Thymus (tissue), 11 donors: ENCODE measurements around the gene MAN1B1. TPM values are rescaled to one million over a fixed set of nuclear protein-coding genes. Genes with fewer than 3 reads are reported as not detected.

Experiments used
- DNase-seq, 9 donors: peaks; one replicate each; pipeline ENCODE4 v3.0.0-alpha.2; 2013; ENCODE audit warnings: low spot score in 9 of 9, low read depth in 6 of 9, missing footprints in 1 of 9
- H3K27ac ChIP-seq, 2 donors: one replicate each; pipeline ENCODE4 v1.5.1; 2013; ENCODE audit warnings: control low read depth in 1 of 2, low read depth in 1 of 2, low read length in 1 of 2, mild to moderate bottlenecking in 1 of 2, moderate library complexity in 1 of 2
- H3K27me3 ChIP-seq, 2 donors: one replicate each; pipeline ENCODE4 v1.5.1; 2013; ENCODE audit warnings: low read length in 1 of 2; ENCODE audit not compliant: control insufficient read depth in 2 of 2, insufficient read depth in 1 of 2
- H3K36me3 ChIP-seq, 2 donors: one replicate each; pipeline ENCODE4 v1.5.1; 2013; ENCODE audit warnings: low read length in 1 of 2, mild to moderate bottlenecking in 1 of 2, moderate library complexity in 1 of 2; ENCODE audit not compliant: control insufficient read depth in 2 of 2, insufficient read depth in 2 of 2
- H3K4me1 ChIP-seq, 2 donors: one replicate each; pipeline ENCODE4 v1.5.1; 2013; ENCODE audit warnings: low read length in 2 of 2; ENCODE audit not compliant: control insufficient read depth in 2 of 2, insufficient read depth in 2 of 2
- H3K4me3 ChIP-seq, 2 donors: one replicate each; pipeline ENCODE4 v1.5.1; 2013; ENCODE audit warnings: low read length in 2 of 2, control low read depth in 1 of 2, mild to moderate bottlenecking in 1 of 2
- H3K9me3 ChIP-seq, 2 donors: one replicate each; pipeline ENCODE4 v1.5.1; 2013; ENCODE audit warnings: low read length in 1 of 2, mild to moderate bottlenecking in 1 of 2; ENCODE audit not compliant: control insufficient read depth in 2 of 2, insufficient read depth in 1 of 2
- WGBS: extraction: QIAGEN DNeasy Blood & Tissue Kit; methylation state at CpG from one replicate; pipeline ENCODE4 v1.1.7; 2013; 5-methylcytosine and 5-hydroxymethylcytosine counted together
- polyA plus RNA-seq: library from polyadenylated mRNA; stranded (reverse); fragments of 200-250 nt; gene quantifications from one replicate; pipeline ENCODE4 v1.2.3, GENCODE V29; 2013
- total RNA-seq: library from RNA; stranded (reverse); fragments of 120-200 nt; gene quantifications from one replicate; pipeline ENCODE4 v1.2.4, GENCODE V29; 2013
- donor health status: healthy.

The MAN1B1 gene
- total and polyA plus RNA-seq, 2 donors = 26.8 to 107 TPM

DNA sequence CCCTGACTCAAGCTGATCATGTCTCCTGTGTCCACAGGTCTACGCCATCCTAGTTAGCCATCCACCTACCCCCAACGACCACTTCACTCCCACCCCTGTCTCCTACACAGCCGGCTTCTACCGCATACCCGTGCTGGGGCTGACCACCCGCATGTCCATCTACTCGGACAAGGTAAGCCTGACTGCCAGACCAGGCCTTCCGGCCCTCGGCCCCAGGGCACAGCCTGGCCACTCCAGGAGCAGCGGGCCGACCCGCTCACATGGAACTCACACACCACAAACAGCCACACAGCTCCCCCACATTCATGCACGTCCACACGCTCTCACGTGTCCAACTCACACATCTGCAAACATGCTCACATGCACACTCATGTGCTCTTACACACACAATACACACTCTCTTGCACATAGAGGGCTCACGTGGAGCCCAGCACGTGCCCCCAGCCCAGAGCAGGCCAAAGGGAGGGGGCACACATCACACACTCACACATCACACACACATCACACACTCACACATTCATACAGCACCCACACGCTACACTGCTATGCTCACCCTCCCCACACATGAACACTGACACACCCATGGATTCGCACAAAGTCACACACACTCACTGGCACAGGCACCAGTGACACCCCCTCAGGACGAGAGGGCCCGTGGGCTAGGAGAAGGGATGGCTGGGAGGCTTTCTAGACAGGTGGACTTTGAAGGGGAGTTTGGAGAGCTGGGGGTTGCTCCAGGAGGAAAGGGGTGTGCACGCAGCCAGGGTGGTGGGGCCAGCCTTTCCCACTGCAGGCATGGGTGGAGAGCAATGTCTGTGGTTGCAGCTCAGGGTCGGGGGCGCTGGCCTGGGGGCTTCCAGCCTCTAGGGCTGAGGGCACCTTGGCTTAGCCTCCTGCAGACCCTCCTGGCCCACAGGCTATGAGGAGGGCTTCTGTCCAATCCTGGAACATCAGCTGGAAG is 55.5 kb downstream of the MAN1B1 start:
- Histone ChIP-seq H3K9me3 (peaks cover 1 to 12% of the 10 kb centered on the region in 2 donors), H3K27ac (no peak overlapping the region), H3K27me3 (peaks cover 39 to 82% of the 10 kb centered on the region in 2 donors), H3K4me1 (peaks cover 30 to 31% of the 10 kb centered on the region in 2 donors), H3K4me3 (no peak overlapping the region), H3K36me3 (no peaks in the 10 kb centered on the region)
- no peak for DNase-seq
- WGBS = 88% methylated on average over 24 of the region's 24 CpGs

DNA sequence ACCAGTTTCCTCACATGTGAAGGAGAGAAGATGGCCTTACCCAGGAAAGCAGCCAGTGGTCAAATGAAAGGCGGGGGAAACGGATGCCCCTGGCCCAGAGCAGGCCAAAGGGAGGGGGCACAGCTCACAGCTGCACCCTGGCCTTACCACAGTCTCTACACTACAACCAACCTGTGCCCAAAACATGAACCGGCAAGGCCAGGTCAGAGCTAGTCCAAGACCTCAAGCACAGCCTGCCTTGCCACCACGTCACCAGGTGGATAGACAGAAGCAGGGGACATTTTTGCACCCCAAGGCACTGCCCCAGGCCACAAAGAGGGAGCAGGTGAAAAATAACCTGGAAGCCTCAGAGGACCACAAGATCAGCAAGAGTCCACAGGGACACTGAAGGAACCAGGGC is 56.7 kb downstream of the MAN1B1 start:
- Histone ChIP-seq H3K36me3 (no peaks in the 10 kb centered on the region), H3K9me3 (peaks cover 0 to 3% of the 10 kb centered on the region in 2 donors), H3K4me3 (no peak overlapping the region), H3K4me1 (peaks cover 21 to 28% of the 10 kb centered on the region in 2 donors), H3K27ac (no peak overlapping the region), H3K27me3 (peaks cover 32 to 81% of the 10 kb centered on the region in 2 donors)
- WGBS = 85% methylated on average over 4 of the region's 4 CpGs
- DNase-seq = no peak

DNA sequence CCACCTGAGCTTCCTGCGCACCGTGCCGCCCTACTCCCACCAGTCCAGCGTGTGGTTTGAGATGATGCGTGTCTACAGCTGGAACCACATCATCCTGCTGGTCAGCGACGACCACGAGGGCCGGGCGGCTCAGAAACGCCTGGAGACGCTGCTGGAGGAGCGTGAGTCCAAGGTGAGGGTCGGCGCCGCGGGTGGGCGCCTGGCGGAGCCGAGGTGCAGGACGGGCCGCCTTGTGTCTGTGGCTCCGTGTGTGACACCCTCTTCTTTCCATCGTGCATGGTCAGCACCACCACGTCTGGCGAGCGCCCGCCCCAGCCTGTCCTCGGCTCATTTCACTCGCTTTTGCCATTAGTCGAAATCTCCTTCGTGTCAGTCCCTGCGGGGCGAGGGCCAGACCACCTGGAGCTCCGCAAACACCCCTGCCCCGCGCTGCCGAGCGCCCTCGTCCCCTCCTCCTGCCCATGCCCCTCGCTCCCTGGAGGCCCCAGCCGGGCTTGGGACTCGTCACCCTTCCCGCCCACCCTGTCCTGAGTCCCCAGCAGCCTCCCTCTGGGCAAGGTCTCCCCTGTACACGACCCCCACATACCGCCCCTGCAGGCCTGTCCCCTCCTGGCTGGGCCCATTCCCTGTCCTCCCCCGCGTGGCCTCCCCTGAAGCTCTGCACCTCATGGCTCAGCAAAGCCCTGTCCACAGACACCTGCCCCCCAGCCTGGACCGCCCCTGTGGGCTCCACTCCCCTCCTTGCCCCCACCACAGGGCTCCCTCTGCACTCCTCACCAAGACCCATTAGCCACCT is 59.1 kb downstream of the MAN1B1 start:
- no peak overlapping the region for H3K4me3 ChIP-seq
- WGBS = 68% methylated on average over 48 of the region's 49 CpGs
- peaks cover 4 to 6% of the 10 kb centered on the region in 2 donors for H3K4me1 ChIP-seq
- H3K27me3 ChIP-seq = peaks cover 13 to 74% of the 10 kb centered on the region in 2 donors
- H3K27ac ChIP-seq = no peak overlapping the region
- H3K9me3 ChIP-seq = peaks cover 0 to 13% of the 10 kb centered on the region in 2 donors
- no peaks in the 10 kb centered on the region for H3K36me3 ChIP-seq
- DNase-seq = no peak

DNA sequence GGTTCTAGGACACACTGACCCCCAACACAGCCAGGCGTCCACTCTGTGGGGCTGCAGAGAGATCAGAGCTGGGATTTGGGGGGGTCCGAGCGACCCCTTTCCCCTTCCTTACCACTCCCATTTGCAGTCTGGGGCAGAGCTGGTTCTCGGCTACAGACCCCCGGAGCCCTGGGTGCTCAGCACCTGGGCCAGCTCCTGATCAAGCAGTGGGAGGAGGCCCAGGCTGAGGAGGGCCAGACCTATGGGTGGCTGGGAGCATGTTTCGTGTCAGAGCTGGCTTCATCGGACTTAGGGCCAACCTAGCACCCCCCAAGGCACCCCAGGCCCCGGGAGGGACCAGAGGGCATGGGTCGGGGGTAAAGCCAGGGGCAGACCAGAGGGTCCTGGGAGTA is 59.7 kb downstream of the MAN1B1 start:
- no peak overlapping the region for H3K27ac ChIP-seq
- no peak for DNase-seq
- peaks cover 13 to 68% of the 10 kb centered on the region in 2 donors for H3K27me3 ChIP-seq
- H3K36me3 ChIP-seq = no peaks in the 10 kb centered on the region
- no peak overlapping the region for H3K4me3 ChIP-seq
- WGBS = 70% methylated on average over 9 of the region's 9 CpGs
- H3K4me1 ChIP-seq = no peaks in the 10 kb centered on the region
- peaks cover 0 to 18% of the 10 kb centered on the region in 2 donors for H3K9me3 ChIP-seq

DNA sequence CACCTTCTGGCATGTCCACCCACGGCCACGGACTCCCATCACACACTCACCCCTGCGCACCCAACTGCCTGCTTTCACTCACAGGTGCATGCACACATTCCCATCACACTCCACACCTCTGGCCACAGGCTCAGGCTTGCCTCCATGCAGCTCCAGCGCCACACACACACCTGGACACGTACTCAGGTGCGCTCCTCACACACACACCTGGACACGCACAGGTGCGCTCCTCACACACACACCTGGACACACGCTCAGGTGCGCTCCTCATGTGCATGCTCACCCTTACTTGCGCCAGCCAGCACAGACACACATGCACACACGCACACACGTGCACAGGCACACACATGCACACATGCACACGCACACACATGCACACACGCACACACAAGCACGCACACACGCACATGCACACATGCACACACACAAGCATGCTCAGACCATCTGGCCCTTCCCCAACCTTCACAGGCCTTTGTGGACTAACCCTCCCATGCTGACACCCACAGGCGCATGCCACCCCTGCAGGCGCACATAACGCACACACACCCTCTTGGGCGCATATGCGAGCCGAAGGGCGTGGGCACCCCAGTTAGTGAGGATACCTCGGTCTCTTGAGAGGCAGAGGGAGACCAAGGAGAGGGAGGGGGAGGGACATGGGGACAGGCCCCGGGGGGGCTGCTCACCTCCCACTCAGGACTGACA is 60.5 kb downstream of the MAN1B1 start:
- 91% methylated on average over 26 of the region's 26 CpGs for WGBS
- peaks cover 13 to 60% of the 10 kb centered on the region in 2 donors for H3K27me3 ChIP-seq
- H3K36me3 ChIP-seq = no peaks in the 10 kb centered on the region
- H3K4me1 ChIP-seq = no peaks in the 10 kb centered on the region
- no peak overlapping the region for H3K27ac ChIP-seq
- H3K4me3 ChIP-seq = no peak overlapping the region
- no peak for DNase-seq
- peaks cover 0 to 18% of the 10 kb centered on the region in 2 donors for H3K9me3 ChIP-seq

DNA sequence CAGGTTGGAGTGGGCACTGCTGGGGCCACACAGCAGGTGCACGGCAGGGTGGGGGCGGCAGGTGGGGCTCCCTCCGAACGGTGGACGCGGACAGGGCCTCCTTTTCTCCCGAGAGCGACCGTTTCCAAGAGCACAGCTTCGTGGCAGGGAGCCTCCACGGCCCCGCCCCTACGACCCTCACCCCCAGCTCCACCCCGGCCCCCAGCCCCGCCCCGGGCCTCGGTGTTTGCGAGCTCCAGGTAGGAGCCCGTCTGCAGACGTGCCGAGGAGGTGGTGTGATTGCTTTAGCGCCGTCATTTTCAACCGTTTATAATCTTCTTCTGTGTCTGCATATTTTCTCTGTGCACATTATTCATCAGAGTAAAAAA is 61.0 kb downstream of the MAN1B1 start:
- no peaks in the 10 kb centered on the region for H3K36me3 ChIP-seq
- WGBS = 39% methylated on average over 24 of the region's 24 CpGs
- no peaks in the 10 kb centered on the region for H3K4me1 ChIP-seq
- H3K27ac ChIP-seq = no peak overlapping the region
- DNase-seq = no peak
- peaks cover 0 to 22% of the 10 kb centered on the region in 2 donors for H3K9me3 ChIP-seq
- peaks cover 13 to 57% of the 10 kb centered on the region in 2 donors for H3K27me3 ChIP-seq
- no peak overlapping the region for H3K4me3 ChIP-seq

DNA sequence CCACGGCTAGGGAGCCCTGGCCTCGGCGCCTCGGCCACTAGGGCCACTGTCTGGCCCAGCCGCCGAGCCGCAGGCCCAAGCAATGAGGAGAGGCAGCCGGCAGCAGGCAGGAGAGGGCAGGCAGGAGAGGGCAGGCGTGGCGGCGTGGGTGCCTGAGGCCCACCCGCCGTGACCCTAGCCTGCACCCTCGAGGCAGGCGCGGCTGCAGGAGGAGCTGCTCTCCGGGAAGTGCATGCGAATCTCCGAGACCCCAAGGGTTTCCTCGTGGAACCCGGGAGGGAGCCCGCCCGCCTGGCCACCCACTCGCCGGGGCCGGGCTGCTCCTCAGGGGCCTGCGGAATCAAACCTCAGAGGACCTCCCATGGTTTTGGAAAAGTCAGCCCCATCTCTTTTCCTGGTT is 61.5 kb downstream of the MAN1B1 start:
- 82% methylated on average over 27 of the region's 27 CpGs for WGBS
- DNase-seq = no peak
- H3K4me3 ChIP-seq = no peak overlapping the region
- no peaks in the 10 kb centered on the region for H3K36me3 ChIP-seq
- H3K27ac ChIP-seq = no peak overlapping the region
- H3K9me3 ChIP-seq = peaks cover 0 to 22% of the 10 kb centered on the region in 2 donors
- peaks cover 10 to 53% of the 10 kb centered on the region in 2 donors for H3K27me3 ChIP-seq
- H3K4me1 ChIP-seq = no peaks in the 10 kb centered on the region

DNA sequence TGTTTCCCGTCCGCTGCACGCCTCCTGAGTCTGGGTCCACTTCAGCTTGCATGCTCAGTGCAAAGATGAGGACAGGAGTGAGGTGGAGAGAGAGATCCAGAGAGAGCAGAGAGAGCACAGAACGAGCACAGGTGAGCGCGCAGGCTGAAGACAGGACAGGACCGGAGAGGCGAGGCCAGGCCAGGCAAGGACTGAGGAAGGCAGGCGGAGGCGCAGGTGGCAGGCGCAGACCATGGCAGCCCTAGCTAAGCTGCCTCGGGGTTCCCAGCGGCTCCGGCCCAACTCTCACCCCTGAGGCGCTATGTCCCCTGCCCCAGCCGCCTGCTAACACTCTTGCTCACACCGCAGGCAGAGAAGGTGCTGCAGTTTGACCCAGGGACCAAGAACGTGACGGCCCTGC is 61.9 kb downstream of the MAN1B1 start:
- Histone ChIP-seq H3K27ac (no peak overlapping the region), H3K4me3 (no peak overlapping the region), H3K36me3 (no peaks in the 10 kb centered on the region), H3K4me1 (no peaks in the 10 kb centered on the region), H3K27me3 (peaks cover 7 to 48% of the 10 kb centered on the region in 2 donors), H3K9me3 (peaks cover 0 to 22% of the 10 kb centered on the region in 2 donors)
- WGBS = 93% methylated on average over 19 of the region's 19 CpGs
- no peak for DNase-seq
